HG03565 (cell line): ENCODE measurements around the gene CTIF.

ENCODE experiments used
- ATAC-seq: cut with Tn5 transposase; IDR thresholded peaks from one replicate; pipeline ENCODE4 v1.9.1; 2021; ENCODE audit warnings: mild to moderate bottlenecking, moderate library complexity; ENCODE audit not compliant: unreplicated experiment

CTIF gene

DNA sequence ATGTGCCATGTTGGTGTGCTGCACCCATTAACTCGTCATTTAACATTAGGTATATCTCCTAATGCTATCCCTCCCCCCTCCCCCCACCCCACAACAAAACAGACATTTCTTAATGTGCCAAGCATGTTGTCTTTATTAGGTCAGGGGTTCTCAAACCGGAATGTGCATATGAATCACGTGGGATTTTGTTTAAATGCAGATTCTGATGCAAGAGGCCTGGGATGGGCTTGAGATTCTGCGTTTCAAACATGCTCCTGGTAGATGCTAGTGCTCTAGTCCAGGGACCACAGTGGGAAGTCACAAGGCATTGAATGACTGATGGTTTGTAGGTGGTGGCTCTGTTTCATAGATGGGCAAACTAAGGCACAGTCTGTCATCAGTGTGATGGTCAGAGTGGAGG is 227.2 kb downstream of the CTIF start:
- ATAC-seq: no peak

DNA sequence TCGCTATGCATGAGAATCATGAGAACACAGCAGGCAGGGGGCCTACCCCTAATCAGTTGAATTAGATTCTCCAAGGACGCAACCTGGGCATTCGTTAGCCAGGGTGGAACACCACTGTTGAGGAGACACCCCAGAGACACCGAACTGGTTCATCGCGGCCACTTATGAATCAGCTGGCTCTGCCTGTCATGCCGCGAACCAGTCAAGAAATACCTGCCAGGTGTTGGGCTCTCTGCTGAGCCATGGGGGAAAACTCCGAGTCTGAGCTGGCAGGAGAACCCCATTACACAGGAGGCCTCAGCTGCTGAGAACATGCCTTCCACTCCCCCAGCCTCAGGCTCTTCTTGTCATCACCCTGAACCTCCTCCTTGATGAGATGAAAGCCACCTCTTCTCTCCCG is 227.7 kb downstream of the CTIF start:
- ATAC-seq: no peak

DNA sequence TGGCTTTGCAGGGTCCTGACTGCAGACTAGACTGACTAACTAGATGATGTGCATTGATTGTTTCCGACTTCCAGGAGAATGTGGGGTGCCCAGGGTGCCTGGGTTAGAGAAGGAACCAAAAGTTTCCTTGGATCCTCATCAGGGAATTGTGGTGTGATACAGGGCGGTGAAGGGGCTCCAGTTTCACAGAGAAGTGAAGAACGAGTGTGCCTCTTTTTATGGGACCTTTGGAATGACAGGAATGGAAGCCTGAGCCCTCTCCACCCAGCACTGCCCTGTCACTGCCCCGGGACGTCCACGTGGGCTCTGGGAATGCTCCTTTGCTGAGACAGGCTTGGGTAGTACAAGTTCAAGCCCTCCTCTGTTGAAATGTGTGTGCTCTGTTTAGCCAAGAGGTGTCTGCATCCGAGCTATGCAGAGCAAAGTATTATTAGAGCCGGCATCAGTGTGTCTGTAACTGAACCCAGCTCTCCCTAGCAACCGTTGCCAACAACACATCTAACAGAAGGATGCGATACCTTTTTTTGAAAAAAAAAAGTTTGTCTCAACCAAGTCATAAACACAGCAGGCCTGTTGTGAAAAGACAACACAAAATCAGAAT is 228.4 kb downstream of the CTIF start:
- ATAC-seq: no peak

DNA sequence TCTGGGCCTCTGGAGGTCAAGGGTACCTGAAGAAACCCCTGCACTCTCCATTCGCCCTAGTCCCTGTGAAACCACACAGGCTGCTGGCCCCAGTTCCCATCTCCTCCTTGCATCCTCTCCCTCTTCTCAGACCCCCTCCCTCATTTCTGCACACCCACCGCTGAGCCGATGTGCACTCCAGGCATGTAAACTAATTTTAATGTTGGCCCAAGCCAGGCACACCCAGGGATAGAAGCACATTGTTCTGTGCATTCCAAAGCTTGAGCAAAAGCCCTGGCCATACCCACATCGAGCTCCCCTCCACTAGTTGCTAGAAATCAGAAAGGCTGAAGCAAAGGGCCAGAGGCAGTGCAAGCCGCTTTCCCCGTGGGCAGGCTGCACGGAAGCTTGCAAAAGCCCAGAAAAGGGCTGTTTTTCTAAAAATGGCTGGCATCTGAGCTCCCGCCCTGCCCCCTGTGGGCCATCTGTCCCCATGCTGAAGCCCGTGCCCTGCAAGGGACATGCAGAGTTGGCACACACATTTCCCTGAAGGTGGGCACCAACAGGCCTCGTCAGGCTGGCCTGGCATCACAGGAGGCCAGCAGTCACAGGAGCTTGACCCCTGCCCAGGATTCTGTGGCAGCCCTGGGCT is 230.3 kb downstream of the CTIF start:
- ATAC-seq: no peak

DNA sequence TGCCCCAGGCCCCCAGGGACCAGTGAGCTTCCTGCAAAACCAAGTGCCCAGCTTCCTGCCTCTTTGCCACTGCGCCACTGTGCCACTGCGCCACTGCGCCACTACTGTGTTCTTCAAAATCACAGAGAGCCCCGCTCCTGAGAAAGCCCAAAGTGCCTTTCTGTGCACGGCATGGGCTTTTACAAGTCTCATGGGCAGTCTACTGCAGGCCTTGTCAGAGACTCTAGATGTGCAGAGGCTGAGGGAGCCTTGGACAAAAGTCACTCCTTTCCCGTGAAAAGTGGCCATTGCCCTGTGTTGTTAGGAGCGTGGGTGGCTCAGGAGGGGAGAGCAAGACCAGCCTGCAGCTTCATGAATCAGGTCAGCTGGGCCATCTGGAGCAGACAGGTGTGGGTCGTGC is 231.4 kb downstream of the CTIF start:
- ATAC-seq: no peak

DNA sequence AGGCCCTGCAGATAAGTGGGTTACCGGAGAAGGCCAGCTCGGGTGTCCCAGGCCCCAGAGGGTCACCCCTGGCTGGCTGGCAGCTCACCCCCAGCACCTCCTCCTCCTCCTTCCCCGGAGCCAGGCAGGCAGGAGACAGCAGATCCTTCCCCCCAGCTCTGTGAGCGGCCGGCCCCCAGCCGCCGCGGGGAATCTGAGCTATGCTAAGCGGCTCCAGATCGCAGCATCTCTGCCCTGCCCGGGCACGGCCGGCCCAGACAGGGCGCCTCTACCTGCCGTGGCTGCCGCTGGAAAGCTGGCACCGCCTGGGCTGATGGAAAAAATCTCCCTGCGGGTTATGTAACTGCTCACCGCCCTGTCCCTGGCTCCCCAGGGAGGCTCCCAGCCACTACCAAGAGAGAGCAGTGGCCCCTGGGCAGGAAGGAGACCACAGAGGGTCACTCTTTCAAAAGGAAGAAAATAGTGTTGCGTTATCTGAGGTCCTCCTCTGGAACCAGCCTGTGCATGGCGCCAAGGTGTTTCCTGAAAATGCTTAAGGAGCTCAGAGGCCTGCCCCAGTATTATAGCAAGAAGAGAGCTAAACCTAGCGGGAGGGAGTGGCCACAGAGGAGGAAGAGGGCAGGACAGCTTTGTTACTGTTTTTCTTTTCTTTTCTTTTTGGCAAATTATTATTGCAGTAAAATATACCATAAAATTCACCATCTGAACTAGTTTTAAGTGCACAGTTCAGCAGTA is 233.0 kb downstream of the CTIF start:
- no peak for ATAC-seq

DNA sequence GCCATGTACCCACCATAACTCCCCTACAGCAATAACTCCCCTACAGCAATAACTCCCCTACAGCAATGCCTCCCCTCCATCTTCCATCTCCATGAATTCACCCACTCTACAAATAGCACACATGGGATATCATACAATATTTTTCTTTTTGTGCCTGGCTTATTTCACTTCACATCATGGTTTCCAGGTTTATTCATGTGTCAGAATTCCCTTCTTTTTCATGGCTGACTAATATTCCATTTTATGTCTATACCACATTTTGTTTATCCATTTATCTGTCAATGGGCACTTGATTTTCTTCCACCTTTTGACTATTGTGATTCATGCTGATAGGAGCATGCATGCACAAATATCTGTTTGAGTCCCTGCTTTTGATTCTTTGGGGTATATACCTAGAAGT is 233.6 kb downstream of the CTIF start:
- ATAC-seq: no peak

DNA sequence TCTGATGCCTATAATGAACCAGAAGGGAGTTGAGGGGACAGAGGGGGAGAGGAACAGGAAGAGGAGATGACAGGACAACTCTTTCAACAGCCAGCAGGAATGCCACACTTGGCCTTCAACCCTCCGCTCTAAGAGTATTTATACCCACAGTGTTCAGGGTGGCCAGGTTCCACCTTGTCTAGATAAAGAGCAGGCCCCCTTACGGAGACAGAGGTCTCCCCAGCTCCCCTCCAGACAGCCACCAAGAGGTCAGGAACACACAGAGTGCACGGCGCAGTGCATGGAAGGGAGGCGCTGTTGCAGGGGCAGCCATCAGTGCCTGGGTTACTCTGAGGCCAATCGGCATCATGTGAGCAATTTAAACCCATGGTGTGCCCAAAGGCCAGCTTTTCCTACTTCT is 235.0 kb downstream of the CTIF start:
- ATAC-seq: no peak

DNA sequence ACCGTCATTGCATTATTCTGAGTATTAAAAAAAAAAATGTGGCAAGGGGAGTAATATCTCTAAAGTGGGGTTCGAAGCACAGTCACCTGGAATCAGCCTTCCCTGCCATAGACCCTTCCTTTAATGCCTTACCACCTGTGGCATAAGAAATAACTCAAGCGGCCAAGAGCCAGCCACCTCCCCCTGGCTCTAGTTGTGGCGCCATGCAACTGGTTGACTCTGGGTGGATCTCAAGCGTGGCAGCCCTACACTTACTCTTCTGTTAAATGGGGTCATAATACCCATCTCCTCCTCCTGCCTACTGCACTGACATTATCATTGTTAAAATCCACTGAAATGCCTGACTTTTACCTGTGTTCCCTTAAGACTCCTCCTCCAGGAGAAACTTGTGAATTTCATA is 236.1 kb downstream of the CTIF start:
- no peak for ATAC-seq

DNA sequence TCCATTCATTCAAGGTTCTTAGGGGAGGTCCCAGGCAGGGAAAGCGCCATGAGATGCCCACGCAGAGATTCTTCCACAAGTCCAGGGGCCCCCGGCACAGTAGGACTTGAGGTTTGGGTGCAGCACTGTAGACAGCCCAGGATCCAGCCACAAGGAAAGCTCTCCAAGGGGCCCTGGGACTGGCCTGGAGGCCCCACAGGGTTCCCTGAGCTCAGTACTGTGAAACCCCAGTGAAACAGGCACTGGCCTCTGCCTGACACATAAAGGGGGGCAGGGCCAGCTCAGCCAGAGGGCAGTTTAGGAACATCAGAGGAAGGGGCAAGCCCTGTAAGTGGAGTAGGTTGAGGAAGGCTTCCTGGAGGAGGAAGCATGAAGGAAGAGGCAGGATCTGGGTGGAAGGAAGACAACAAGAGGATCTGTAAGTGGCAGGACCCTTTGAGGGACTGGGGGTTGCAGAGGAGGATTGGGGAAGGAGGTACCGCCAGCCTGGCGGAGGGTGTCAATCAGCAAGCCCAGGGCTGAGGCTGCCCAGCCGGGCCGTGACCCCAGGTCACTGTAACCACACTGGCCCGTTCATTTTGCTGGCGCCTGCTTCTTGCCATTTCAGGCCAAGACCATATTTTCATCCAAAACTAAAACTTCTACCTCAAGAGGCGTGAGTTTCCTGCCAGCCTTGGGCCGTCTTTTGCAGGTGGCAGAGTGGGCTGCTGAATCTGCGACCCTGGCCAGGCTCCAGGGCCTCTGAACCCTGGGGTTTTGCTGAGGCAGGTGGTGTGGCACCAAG is 236.7 kb downstream of the CTIF start:
- ATAC-seq: no peak

DNA sequence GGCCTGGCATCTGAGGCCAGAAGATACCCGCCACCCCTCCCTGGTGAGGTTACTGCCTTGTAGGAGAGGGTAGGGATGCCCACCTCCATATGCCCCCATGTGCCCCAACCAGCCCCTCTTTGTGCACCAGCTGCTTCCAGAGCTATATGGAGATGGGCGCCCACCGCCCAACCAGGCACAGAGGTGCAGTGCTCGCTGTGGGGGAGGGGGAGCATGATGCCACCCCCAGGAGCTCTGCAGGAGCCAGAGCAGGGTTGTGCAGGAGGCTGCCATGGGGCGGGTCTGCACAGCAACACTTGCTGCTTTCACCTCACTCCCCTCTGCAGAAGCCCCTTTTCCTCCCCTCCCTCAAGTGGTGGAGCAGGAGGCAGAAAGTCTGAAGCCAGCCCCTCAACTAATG is 237.3 kb downstream of the CTIF start:
- no peak for ATAC-seq

DNA sequence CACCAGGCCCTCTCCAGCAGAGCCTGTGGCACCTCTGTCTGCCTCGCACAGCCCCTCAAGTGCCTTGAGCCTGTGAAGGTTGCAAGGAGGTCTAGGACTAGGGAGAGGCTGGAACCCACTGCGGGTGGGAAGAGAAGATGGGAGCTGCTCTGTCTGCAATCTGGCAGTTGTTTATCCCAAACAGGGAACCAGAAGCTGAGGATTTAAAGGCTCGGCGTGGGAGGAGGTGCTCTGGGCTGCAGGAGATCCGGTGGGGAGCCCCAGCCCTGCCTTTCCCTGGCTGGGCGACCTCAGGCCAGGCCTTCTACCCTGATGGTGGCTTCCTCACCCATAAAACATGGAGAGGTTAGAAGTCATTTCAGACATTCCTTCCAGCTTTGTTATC is 237.8 kb downstream of the CTIF start:
- ATAC-seq: no peak

DNA sequence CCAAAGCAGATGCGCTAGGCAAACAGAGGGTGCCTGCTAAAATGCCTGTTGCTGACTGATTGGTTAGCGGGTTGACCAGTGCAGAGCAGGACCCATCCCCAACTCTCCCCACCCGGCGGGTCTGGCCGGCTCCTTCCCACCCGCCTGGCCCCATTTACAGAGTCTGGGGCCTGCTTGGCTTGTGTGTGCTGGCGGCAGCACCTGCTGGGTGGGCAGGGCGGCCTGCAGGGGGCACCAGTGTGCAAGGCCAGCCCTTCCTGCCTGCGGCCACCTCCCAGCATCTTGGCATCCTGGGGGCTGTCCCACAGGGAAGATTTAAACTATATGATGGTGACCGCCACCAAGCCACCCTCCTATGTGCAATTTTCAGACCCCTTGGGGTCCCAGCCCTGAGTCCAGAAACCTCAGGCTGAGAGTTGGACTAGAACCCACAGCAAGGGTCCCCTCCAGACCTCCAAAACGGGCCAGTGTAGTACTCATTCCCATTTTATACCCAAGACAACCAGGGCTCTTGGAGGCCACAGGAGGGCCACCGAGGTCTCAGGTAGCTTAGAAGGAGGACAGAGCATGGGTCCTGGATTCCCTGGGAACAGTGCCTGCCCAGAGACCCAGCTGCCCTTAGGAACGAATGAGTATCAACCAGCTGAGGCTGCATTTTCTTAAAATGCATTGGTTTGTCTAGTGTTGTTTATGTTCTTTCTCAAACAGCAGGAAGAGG is 238.4 kb downstream of the CTIF start:
- ATAC-seq: no peak

DNA sequence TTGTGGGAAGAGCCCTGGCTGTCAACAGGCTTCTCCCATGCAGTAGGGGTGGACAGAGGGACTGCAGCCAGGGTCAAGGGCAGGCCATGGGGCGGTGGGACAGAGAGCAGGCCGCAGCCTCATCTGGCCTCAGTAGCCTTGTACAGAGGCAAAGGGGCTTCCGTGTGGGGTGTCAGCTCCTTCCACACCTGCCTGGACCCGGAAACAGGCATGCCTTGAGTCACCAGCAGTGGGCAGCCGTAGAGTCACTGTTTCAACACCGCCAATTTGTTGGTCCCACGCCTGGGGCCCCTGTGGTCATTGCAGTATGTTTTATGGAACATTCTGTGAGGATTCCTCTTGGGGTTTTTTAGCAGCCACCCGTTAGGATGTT is 238.9 kb downstream of the CTIF start:
- ATAC-seq: no peak

DNA sequence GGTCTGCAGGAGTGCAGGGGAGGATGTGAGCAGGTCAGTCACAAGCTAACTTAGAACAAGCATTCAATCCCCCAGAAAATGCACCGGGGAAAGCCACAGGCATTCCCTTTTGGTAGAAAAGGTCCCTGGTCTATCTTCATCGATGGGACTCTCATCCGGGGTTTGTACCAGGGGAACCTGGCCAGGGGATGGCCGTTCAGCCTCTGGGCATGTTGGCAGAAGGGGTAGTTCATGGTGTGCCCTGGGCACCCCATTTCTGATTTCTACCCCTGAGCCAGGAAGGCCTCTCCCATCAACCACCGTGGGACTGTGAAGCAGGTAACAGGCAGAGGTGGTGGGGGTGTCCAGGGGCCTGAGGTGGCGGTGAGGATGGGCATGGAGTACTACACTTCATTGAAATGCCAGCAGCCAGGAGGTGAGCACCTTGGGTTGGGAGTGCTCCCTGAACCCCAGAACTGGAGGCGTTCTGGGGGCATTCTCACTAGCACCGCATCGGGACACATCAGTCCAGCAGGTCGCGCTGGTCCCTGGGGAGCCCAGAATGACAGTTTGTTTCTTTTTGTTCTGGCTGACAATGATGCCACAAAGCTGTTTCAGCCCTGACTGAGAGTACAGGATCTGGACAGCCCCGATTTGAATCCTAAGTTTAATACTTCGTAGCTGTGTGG is 239.6 kb downstream of the CTIF start:
- ATAC-seq: no peak

DNA sequence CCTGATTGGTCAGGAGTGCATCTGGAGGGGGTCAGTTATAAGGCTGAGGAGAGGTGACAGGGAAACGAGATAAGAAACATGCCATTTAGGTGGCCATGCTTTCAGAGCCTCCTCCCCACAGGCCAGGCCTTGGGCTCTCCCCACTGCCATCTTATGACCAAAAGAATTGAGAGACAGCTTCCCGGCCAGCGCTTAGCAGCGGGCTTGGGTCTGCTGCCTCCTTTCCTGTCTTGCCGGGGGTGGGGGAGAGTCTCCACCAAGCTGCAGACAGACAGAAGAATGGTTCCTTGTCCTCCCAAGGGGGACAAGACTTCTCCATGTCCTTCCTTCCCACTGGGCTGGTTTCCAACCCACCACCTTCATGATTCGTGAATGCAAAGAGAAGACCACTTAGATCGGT is 240.6 kb downstream of the CTIF start:
- no peak for ATAC-seq

DNA sequence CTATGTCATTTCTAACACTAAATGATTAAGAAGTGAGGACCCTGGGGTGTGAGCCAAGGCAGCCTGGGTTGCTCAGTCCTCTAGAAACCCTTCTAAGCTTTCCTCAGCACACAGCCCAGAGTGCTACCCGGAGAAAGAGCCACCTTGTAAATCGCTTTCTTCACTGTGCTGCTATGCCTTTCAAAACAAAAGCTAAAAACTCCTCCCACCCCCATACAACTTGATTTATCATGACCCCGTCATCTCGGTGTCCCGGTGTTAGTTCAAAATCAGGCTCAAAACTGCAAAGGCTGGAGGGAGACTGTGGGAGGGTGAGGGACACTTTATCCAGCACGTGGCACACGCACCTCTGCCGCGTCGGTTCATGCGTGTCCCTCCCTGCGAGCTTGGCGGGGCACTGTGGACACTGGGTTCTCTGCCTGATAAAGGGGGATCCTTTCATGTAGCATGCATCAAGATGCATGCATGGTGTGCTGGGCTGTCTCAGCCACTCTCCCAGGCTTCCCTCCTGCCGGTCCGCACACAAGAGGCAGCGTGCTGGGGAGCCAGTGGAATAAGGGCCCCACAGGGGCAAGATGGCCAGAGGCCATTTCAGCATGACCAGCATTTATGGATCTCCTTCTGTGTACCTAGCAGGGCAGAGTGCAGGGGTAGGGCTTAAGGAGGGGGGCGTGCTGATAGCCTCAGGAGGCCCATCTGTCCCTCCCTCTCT is 241.5 kb downstream of the CTIF start:
- no peak for ATAC-seq

DNA sequence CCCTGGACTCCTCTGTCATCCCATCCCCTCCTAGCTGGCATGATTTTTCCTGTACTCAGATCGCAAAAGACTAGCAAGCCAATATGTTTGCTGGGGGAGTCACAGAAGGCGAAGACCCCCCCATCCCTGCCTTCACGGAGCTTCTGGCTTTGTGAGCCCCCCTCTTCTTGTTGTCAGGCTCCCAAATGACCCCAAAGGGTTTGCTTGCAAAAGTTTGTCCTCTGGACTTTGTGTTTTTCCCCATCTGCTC is 242.0 kb downstream of the CTIF start:
- no peak for ATAC-seq

DNA sequence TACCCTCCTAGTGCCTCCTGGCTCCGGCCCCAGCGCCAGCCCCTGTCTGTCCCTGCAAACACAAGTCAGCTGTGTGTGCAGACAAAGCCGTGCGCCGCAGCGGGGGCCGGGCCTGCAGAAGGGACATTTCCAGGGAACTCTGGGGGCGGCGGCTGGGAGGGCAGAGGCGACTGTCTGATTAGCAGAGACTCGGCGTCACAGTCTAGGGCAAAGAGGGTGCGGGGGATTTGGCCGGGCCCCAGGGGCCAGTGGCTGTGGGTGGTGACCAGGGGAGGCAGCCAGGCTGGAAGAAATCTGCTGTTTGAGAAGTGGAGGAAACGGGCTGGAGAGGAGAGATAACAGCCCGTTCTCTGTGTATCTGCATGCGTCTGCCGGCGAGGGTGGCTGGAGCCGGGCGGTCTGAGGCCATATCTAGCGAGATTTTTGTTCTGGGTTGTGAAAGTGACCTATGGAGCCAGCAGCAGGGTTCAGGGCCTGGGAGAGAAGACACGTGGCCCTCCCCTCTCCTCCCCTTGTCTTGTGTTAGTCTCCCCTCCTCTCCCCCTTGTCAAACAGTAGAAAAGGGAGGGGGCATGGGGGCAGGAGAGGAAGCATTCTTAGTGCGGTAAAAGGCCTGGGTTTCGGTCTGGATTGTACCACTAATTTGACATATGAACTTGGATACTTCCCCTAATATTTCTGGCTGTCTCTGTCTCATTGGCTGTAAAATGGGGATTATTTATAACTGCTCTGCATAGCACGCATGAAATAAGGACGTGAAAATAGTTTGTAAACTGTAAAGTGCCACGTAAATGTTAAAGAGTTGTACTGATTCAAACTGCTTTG is 242.5 kb downstream of the CTIF start:
- no peak for ATAC-seq

DNA sequence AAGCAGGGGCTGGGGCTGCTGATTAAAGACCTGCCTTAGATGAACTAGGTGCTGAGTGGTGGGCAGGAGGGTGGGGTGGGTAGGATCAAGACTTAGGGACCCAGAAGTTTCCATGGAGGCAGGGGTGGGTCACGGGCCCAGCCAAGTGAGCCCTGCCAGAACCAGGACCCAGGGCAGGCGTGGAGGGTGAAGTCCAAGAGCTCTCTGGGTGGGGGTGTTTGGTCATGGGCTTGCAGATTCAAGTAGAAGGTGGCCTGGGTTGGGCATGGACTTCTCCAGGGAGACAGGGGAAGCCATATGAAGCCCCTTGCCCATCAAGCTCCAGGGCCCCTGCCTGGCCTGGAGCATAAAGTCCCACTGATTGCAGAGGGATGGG is 243.1 kb downstream of the CTIF start:
- ATAC-seq: no peak
